Aorta (tissue), 5 donors: ENCODE measurements around the gene CD300LD. TPM values are rescaled to one million over a fixed set of nuclear protein-coding genes. Genes with fewer than 3 reads are reported as not detected.
"Not testable (repeated sequence)": the region's sequence is repeated elsewhere in the genome, so short reads cannot be mapped to it uniquely, and the experiment has no call there.

Source experiments
- ATAC-seq: fragments of 200-7000 bp; cut with Tn5 transposase; one replicate; pipeline ENCODE4 v1.9.1; 2022; ENCODE audit warnings: moderate library complexity; ENCODE audit not compliant: low FRiP score
- DNase-seq, 2 donors: peaks; one replicate each; pipeline ENCODE4 v3.0.0-alpha.2; 2020
- H3K27ac ChIP-seq, 2 donors: one replicate each; pipeline ENCODE4 v1.5.1; 2013; ENCODE audit warnings: low read length in 2 of 2, mild to moderate bottlenecking in 2 of 2, moderate library complexity in 2 of 2, control low read depth in 1 of 2, inconsistent platforms in 1 of 2, low read depth in 1 of 2
- H3K27me3 ChIP-seq, 2 donors: one replicate each; pipeline ENCODE4 v1.6.1; 2013; ENCODE audit warnings: control low read depth in 1 of 2, low read length in 1 of 2, mild to moderate bottlenecking in 1 of 2, moderate library complexity in 1 of 2; ENCODE audit not compliant: insufficient read depth in 2 of 2, control insufficient read depth in 1 of 2
- H3K36me3 ChIP-seq, 2 donors: one replicate each; pipeline ENCODE4 v1.6.1; 2013; ENCODE audit warnings: control low read depth in 1 of 2, low read length in 1 of 2, mild to moderate bottlenecking in 1 of 2; ENCODE audit not compliant: insufficient read depth in 2 of 2, control insufficient read depth in 1 of 2
- H3K4me1 ChIP-seq, 2 donors: one replicate each; pipeline ENCODE4 v1.6.1; 2013; ENCODE audit warnings: low read length in 2 of 2, control low read depth in 1 of 2, mild to moderate bottlenecking in 1 of 2, moderate library complexity in 1 of 2; ENCODE audit not compliant: insufficient read depth in 2 of 2, control insufficient read depth in 1 of 2
- H3K4me3 ChIP-seq, 2 donors: one replicate each; pipeline ENCODE4 v1.5.1; 2013; ENCODE audit warnings: low read length in 2 of 2, control low read depth in 1 of 2, mild to moderate bottlenecking in 1 of 2
- H3K9me3 ChIP-seq: one replicate; pipeline ENCODE4 v1.6.1; 2013; ENCODE audit warnings: mild to moderate bottlenecking, low read length; ENCODE audit not compliant: control insufficient read depth
- whole genome bisulfite sequencing, 2 donors: extraction: QIAGEN DNeasy Blood & Tissue Kit; methylation state at CpG; one replicate each; pipeline ENCODE4 v1.1.7; 2013; 5-methylcytosine and 5-hydroxymethylcytosine counted together
- intact Hi-C, 2 donors: fragments of 100-400 bp; cut with DNase I; formaldehyde crosslinking; loops; one replicate each; pipeline versions ENCODE4 v1.14.2 to v1.15.0; 2022
- polyA plus RNA-seq, 2 donors: library from polyadenylated mRNA; stranded (reverse); fragments of 200-250 nt; gene quantifications; one replicate each; pipeline ENCODE4 v1.2.3, GENCODE V29; 2013
- total RNA-seq, 2 donors: library from RNA; stranded (reverse); fragmentation: NEBNext Ultra II Directional; extraction: Animal tissue kit (Norgen Biotek cat#: 25700); gene quantifications; one replicate each; pipeline ENCODE4 v1.2.1, GENCODE V29; 2021
- donor health status: healthy with polysubstance abuse.
- donor health status: Bipolar disorder and iron deficiency.
- donor health status: DM: no; HTN: no; CAD: no.
- donor health status: DM: no; HTN: no; CAD: no.
- donor health status: DM: yes; HTN: yes; CAD: no.

The CD300LD gene
- total and polyA plus RNA-seq, 4 donors: 0.75 TPM; not detected in 3

- DNase-seq (no peak), ATAC-seq (no peak)
- H3K9me3 ChIP-seq: peaks cover 4% of the 10 kb centered on the region
- no peaks in the 10 kb centered on the region for H3K4me1 ChIP-seq
- no peaks in the 10 kb centered on the region for H3K36me3 ChIP-seq
- H3K4me3 ChIP-seq: no peak overlapping the region
- peaks cover 0 to 4% of the 10 kb centered on the region in 2 donors for H3K27me3 ChIP-seq
- WGBS, 2 donors: 68 to 82% methylated on average over 1 of the region's 1 CpG
- intact Hi-C loops: no loop called here
- no peak overlapping the region for H3K27ac ChIP-seq
Measured at GRCh38 chr17:74591503-74591902, 580 bp downstream of the CD300LD start.

DNA sequence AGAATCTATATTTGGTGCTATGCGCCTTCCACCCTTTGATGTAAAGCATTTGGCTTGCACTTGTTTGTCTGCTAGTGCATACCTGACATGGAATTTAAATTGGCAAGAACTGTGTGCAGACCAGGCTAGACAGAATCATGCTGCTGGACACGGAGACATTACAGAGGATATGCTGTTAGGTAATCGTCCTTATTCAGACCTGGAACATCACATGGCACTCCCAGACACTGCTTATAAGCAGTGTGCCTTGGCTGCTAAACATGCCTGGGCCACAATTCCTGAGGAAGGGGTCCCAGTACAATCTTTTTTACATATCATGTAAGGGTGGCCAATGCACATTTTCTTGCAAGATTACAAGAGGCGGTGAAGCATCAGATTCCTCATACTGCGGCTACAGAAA is 6.4 kb downstream of the CD300LD start:
- intact Hi-C loops: no loop called here
- WGBS, 2 donors: 72 to 78% methylated on average over 5 of the region's 5 CpGs
- peaks cover 5% of the 10 kb centered on the region for H3K9me3 ChIP-seq
- H3K27ac ChIP-seq: no peak overlapping the region
- no peaks in the 10 kb centered on the region for H3K36me3 ChIP-seq
- DNase-seq: no peak
- no peaks in the 10 kb centered on the region for H3K4me1 ChIP-seq
- no peak overlapping the region for H3K4me3 ChIP-seq
- H3K27me3 ChIP-seq: no peaks in the 10 kb centered on the region
- ATAC-seq: no peak

- no peak overlapping the region for H3K4me3 ChIP-seq
- H3K9me3 ChIP-seq: peaks cover 5% of the 10 kb centered on the region
- DNase-seq (no peak), ATAC-seq (no peak)
- no peaks in the 10 kb centered on the region for H3K27me3 ChIP-seq
- 66 to 81% methylated on average over 14 of the region's 14 CpGs for WGBS, 2 donors
- intact Hi-C loops: no loop called here
- no peak overlapping the region for H3K27ac ChIP-seq
- H3K36me3 ChIP-seq: no peaks in the 10 kb centered on the region
- no peaks in the 10 kb centered on the region for H3K4me1 ChIP-seq
Measured at GRCh38 chr17:74584292-74585060, 7.6 kb downstream of the CD300LD start.

DNA sequence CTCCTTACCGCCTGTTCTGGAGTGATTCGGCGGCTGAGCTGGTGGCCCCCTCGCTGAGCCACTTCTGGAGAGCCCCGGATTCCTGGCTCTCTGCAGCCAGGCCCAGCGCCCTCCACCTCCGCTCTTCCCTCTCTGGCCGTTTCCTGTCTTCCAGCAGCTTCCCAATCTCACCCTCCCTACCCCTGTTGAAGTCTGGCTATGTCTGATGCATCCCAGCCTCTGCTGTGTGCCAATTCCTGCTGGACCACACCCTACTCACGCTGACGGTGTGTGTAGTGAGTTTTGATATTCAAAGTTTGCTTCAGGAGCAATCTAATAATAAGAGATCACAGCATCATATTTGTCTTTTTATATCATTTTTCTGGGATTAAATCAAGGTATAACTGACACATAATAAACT is 9.4 kb downstream of the CD300LD start:
- Histone ChIP-seq H3K4me1 (no peaks in the 10 kb centered on the region), H3K36me3 (no peaks in the 10 kb centered on the region), H3K27ac (no peak overlapping the region), H3K27me3 (no peaks in the 10 kb centered on the region), H3K9me3 (peaks cover 2% of the 10 kb centered on the region), H3K4me3 (no peak overlapping the region)
- intact Hi-C loops: no loop called here
- DNase-seq (no peak), ATAC-seq (no peak)
- 79 to 81% methylated on average over 10 of the region's 10 CpGs for WGBS, 2 donors

DNA sequence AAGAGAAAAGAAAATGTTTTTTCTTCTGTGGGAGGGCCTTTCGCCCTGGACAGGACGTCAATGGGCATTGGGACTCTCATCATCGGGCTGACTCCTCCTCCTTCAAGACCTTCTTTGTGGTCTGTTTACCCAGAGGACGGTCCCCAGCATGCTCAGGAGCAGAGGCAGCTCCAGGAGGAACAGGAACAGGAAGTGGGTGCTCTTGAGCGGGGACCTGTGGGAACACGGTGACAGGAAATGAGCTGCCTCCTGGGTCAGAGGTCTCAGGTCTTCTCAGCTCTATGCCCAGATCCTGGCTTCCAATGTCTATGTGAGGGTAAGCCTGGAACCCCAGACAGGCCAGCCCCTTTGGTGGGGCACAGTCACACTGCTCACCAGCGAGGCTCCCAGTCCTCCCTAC is 12.2 kb downstream of the CD300LD start:
- no peak overlapping the region for H3K4me3 ChIP-seq
- no peaks in the 10 kb centered on the region for H3K36me3 ChIP-seq
- peaks cover 2% of the 10 kb centered on the region for H3K9me3 ChIP-seq
- WGBS, 2 donors: 58 to 67% methylated on average over 7 of the region's 7 CpGs
- intact Hi-C loops: no loop called here
- H3K27me3 ChIP-seq: no peaks in the 10 kb centered on the region
- H3K27ac ChIP-seq: no peak overlapping the region
- DNase-seq (no peak), ATAC-seq (no peak)
- no peaks in the 10 kb centered on the region for H3K4me1 ChIP-seq

GRCh38 chr17:74578979-74579378 is 13.1 kb downstream of the CD300LD start:
- 74 to 83% methylated on average over 9 of the region's 9 CpGs for WGBS, 2 donors
- intact Hi-C loops: no loop called here
- no peak overlapping the region for H3K27ac ChIP-seq
- no peaks in the 10 kb centered on the region for H3K36me3 ChIP-seq
- H3K9me3 ChIP-seq: peaks cover 2% of the 10 kb centered on the region
- H3K27me3 ChIP-seq: no peaks in the 10 kb centered on the region
- DNase-seq: no peak
- no peaks in the 10 kb centered on the region for H3K4me1 ChIP-seq
- no peak overlapping the region for H3K4me3 ChIP-seq
- ATAC-seq: no peak

DNA sequence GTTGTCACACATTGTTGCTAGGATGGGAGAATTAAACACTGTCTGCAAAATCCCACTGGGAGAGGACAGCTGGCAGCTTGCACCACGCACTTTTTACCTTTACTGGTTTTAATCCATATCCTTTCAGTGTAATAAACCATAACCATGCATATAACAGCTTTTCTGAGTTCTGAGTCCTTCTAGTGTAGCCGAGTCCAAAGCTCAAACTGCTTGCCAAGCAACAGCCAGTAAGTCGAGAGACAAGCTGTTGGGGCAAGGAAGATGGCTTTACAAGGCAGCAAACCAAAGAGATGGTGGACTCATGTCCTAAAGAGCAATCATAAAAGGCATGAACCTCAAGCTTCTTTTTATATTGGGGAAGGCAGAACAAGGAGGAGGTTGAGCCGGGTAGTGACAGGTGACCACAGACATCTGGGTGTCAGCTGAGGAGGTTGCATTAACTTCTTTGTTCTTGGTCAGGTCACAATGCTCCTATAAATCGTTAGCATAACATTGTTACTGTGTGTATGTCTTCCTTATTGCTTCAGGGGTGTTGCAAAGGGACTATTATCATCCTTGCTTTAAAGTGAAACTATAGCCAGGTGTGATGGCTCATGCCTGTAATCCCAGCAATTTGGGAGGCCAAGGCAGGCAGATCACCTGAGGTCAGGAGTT is 17.5 kb downstream of the CD300LD start:
- DNase-seq: no peak
- Histone ChIP-seq H3K9me3 (peaks cover 3% of the 10 kb centered on the region), H3K27me3 (no peaks in the 10 kb centered on the region), H3K36me3 (no peaks in the 10 kb centered on the region), H3K4me3 (no peak overlapping the region), H3K27ac (no peak overlapping the region), H3K4me1 (no peaks in the 10 kb centered on the region)
- WGBS, 2 donors: 61 to 64% methylated on average over 5 of the region's 5 CpGs
- no peak for ATAC-seq
- intact Hi-C loops: no loop called here

GRCh38 chr17:74573635-74574034 is 18.4 kb downstream of the CD300LD start:
- intact Hi-C loops, H3K27ac ChIP-seq, H3K36me3 ChIP-seq, H3K4me3 ChIP-seq, H3K4me1 ChIP-seq, H3K27me3 ChIP-seq, H3K9me3 ChIP-seq, DNase-seq, ATAC-seq: not testable (repeated sequence)

- Histone ChIP-seq H3K27ac (no peak overlapping the region), H3K27me3 (no peaks in the 10 kb centered on the region), H3K36me3 (no peaks in the 10 kb centered on the region), H3K9me3 (peaks cover 3% of the 10 kb centered on the region), H3K4me3 (no peak overlapping the region), H3K4me1 (no peaks in the 10 kb centered on the region)
- WGBS, 2 donors: 74 to 79% methylated on average over 3 of the region's 3 CpGs
- intact Hi-C loops: no loop called here
- DNase-seq: no peak
- ATAC-seq: no peak
Measured at GRCh38 chr17:74573169-74573568, 18.9 kb downstream of the CD300LD start.
